Measurements from ENCODE around the gene PRSS57.

DNA sequence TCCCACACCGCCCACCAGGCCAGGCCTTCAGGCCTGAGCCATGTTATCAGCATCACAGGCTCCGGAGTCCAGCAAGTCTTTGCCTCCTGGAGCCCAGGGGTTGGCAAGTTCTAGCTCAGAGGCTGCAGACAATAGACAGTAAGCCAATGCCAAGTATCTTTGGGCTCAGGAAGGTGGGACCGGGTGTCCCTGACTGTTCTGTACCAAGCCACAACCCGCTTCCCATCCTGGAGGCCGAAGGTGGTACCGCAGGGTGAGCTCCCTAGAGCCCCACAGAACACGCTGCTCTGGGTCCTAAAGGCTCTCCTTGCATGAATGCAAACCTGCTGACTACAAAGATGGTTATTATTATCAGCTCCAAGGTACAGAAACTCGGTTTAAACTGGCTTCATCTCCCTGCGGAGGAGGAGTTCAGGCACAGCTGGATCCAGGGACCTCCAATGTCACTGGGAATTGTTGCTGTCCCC is 24.6 kb downstream of the PRSS57 start:
- TF ChIP-seq CTCF (conservative IDR thresholded peaks at IDR 0.05 in 1 of 2, IDR thresholded peaks at IDR 0.05 in 1 of 2; ENCODE audit: low read depth in 1 of 2, low read length in 2 of 2) = peak in 1 of 2 donors; percentile 13
- TF ChIP-seq EZH2 (IDR thresholded peaks at IDR 0.05; ENCODE audit: low read length, missing control alignments) = no peak
